ENCODE data around the gene TCF7L1.
A peak's percentile ranks its signal among the peaks of the same experiment; 100 is the strongest.

Gene TCF7L1

DNA sequence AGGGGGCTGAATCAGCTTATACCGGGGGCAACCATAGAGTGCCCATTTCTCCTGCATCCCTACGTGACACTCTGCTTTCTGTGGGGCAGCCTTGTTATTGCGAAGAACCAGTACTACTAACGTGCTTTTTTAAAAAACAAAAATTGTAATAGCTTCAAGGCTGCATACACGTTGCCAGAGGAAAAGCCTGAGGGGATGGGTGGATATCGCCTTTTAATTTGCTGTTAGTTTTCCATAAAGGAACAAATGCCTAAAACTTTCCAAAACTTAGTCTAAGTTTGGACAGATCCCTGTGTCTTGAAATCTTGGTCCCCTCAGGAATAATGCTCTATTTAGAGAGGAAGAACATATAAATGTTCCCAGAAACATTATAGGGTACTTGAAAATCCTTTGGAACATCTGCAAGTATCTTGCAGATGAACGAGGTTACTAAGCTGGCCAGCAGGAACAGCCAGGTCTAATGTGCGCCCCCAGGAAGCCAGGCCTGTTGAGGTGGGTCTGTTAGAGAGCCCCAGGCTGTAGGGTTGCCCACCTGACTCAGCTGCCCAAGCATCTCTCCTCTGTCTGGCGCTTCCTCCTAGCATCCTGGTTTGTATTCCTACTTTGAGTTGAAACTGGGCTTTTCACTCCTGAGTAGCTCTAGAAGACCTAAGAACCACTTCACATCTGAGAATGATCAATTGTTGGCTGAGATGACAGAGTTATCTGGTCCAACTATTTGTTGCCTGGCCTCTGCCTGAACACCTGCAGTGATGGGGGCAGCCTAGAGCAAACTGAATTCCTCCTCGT is 97.7 kb downstream of the TCF7L1 start:
- no peak for DNase-seq

GRCh38 chr2:85231468-85231805 is 98.2 kb downstream of the TCF7L1 start:
- DNase-seq: no peak

GRCh38 chr2:85231952-85232351 is 98.8 kb downstream of the TCF7L1 start:
- no peak for DNase-seq

GRCh38 chr2:85234868-85235267 is 101.7 kb downstream of the TCF7L1 start:
- DNase-seq: no peak

DNA sequence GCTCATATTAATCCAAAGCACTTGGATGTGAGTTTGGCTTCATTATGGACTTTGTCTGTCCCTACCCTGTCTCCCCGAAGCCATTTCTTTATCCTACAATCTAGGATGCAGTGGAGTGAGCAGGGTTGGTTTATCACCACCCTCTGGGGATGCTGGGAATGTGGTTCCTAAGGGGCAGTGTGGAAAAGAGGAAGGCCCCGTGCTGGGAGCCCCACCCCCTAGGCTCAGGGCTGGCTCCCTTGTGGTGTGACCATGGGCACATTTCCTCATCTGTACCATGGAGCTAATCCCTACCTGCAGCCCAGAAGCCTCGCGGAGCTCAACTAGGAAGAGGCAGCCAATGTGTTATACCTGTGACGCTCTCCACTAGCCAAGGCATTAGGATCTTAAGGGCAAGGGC is 102.1 kb downstream of the TCF7L1 start:
- no peak for DNase-seq

- DNase-seq: no peak
Observed at GRCh38 chr2:85236084-85236483, 102.9 kb downstream of the TCF7L1 start.

- DNase-seq: no peak
Observed at GRCh38 chr2:85237849-85238565, 104.8 kb downstream of the TCF7L1 start.

DNA sequence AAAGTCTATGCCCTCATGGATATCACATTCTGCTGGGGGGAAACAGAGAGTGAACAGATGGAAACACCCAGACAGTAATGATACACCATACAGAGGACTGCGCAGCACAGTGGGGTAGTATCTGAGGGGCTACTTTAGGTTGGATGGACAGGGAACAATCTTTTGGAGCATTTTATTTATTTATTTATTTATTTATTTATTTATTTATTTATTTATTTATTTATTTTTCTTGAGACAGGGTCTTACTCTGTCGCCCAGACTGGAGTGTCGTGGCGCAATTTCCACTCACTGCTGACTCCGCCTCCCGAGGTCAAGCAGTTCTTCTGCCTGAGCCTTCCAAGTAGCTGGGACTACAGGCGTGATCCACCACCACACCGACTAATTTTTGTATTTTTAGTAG is 105.4 kb downstream of the TCF7L1 start:
- DNase-seq: no peak

DNA sequence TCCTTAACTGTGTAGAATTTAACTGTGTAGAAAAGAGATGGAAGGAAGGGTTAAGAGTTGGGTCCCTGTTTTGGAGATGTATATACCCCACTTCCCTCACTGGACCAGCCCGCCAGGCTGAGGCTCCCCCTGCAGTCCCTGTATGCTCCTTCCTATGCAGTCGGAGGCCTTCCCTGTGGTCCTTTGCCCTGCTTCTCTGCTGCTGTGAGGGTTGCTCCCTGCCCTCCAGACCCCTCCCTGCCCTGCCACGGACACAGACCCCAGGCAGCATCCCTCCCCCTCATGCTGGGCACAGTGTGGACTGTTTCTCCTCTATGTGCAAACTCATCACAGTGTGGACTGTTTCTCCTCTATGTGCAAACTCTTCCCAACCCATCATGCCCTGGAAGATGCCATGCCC is 105.9 kb downstream of the TCF7L1 start:
- no peak for DNase-seq

- no peak for DNase-seq
Observed at GRCh38 chr2:85240055-85240454, 106.9 kb downstream of the TCF7L1 start.

- DNase-seq: no peak
Observed at GRCh38 chr2:85242321-85242720, 109.1 kb downstream of the TCF7L1 start.

DNA sequence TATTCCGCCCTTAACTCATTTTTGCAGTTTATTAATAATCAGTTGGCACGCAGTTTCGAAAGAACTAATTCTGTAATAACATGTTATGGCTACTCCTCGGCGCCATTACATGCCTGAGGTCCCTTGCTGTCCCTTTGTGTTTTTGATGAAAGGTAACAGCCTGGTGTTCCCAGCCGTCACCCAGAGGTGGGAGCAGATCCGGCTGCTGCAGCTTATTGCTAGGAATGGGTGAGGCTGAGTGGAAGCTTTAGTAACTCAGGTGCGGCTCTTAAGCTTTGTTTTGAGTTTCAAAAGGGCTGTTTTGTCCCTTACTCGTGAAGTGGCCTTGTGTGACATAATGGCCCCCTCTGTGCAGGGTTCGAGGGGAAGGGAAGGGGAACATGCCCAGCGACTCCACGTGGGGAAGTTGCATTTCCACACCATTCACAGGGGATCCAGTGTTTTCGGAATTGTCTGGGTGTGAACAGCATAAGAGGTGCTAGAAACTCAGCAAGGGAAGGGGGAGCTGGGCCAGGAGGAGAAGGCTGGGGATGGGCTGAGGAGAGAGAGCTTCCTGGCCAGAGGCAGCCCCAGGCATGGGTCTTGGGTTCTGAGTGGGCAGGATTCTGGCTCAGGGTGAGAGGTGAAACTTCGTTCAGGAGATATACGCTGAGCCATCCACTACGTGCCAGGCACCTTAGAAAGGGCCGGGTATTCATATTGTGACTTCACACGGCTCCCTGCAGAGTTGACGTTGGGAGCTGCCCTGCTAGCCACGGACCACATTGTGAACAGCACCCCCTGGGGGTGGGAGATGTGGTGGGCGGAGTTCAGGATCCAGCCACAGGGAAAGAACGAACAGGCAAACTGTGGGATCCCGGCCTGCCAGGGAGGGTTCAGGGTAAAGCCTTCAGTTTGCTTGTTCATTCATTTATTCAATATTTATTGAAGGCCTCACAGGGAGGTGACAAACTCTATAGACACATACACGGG is 110.2 kb downstream of the TCF7L1 start:
- DNase-seq: no peak

- DNase-seq: no peak
Observed at GRCh38 chr2:85244828-85245227, 111.6 kb downstream of the TCF7L1 start.

GRCh38 chr2:85245891-85246290 is 112.7 kb downstream of the TCF7L1 start:
- DNase-seq: peak; percentile 33

DNA sequence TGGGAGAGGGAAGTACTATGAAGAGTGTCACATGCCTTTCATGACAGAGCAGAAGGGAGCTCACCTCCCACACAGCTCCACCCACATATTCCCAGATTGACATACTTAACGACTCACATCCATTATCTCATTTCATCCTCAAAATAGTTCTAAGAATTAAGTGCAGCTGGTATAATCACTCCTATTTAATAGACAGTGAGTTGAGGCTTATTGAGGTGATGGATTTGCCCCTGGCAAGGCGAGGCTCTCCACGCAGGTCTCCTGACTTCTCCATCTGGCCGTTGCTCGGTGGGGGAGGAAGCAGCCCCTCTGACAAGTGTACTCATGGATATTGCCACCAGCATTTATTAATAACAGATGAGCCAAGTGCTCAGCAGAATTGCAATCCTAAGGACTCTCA is 113.2 kb downstream of the TCF7L1 start:
- DNase-seq: peak; percentile 26

GRCh38 chr2:85247610-85248009 is 114.4 kb downstream of the TCF7L1 start:
- DNase-seq: no peak

DNA sequence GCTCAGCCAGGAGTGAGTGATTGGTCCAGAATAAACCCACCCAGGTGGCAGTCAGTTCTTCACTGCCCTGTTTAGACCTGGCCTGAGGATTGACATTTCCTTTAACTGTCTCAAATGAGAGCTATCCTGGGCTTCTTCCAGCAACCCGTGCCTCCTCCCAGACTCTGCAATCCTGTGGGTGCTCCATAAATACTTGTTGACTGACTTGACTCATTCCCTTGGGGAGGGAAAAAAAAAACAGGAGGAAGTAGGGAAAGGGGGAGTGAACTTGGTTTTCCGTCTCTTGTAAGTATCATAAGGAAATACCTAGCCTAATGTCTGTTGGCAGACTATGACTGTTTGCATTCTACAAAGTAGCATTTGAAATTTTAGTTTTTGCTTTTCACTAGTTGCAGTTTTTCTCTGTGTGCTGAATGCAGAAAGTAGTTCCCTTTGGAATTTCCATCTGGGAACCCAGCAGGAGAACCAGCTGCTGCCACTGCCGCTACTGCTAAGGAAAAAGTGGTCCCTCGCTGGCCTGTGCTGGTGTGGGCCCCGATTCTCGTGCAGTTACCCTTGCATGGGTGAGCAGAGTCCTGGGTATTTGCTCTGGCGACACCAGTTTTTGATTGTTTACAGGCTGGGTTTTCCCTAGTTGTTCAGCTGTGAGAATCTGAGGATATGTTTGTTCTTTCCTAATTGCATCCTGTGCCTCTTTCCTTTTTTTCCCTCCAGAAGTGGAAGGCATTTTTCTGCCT is 115.7 kb downstream of the TCF7L1 start:
- DNase-seq: peak; percentile 99

GRCh38 chr2:85250045-85250444 is 116.9 kb downstream of the TCF7L1 start:
- DNase-seq: no peak

DNA sequence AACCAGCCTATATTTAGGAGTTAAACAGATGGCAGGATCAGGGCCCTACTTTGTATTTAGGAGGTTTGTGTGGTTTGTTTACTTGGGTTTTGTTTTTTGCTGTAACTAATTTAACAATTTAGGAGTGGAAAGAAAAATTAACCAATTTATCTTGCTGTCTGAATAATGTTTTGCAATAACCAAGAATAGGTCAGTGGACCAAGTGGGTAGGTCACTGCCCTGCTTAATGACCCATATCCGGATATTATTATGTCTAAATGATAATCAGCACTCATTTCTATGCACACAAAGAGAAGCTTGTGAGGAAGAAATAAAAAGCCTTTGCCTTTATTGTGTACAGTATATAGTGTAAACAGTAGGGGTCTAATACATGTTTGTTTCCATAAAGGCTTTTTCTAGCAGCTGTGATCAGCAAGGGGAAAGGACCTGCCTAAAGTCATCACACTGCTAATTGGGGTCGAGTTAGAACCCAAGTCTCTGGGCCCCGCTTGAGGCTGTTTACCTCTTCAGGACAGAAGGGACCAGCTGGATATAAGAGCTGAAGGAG is 118.0 kb downstream of the TCF7L1 start:
- no peak for DNase-seq

- no peak for DNase-seq
Observed at GRCh38 chr2:85253890-85254289, 120.7 kb downstream of the TCF7L1 start.

- no peak for DNase-seq
Observed at GRCh38 chr2:85254540-85255300, 121.5 kb downstream of the TCF7L1 start.
